ENCODE data around the gene AQP12A.
"Not testable (repeated sequence)": the region's sequence is repeated elsewhere in the genome, so short reads cannot be mapped to it uniquely, and the experiment has no call there.

The AQP12A gene

GRCh38 chr2:240662681-240663080, 29.0 kb upstream of the AQP12A start:
- no peak for DNase-seq

GRCh38 chr2:240663546-240664190, 28.0 kb upstream of the AQP12A start:
- no peak for DNase-seq

- DNase-seq, result no peak
Measured at GRCh38 chr2:240664622-240665021, 27.0 kb upstream of the AQP12A start.

- no peak for DNase-seq
Measured at GRCh38 chr2:240670402-240670801, 21.3 kb upstream of the AQP12A start.

GRCh38 chr2:240670950-240671349, 20.7 kb upstream of the AQP12A start:
- DNase-seq, result no peak

GRCh38 chr2:240672076-240672700, 19.5 kb upstream of the AQP12A start:
- no peak for DNase-seq

GRCh38 chr2:240672701-240673190, 18.9 kb upstream of the AQP12A start:
- no peak for DNase-seq

GRCh38 chr2:240674461-240675184, 17.0 kb upstream of the AQP12A start:
- not testable (repeated sequence) for DNase-seq

- DNase-seq, result not testable (repeated sequence)
Measured at GRCh38 chr2:240675345-240675744, 16.3 kb upstream of the AQP12A start.

GRCh38 chr2:240678043-240678442, 13.6 kb upstream of the AQP12A start:
- DNase-seq, result not testable (repeated sequence)

GRCh38 chr2:240678909-240679308, 12.8 kb upstream of the AQP12A start:
- DNase-seq, result not testable (repeated sequence)

- DNase-seq, result not testable (repeated sequence)
Measured at GRCh38 chr2:240680185-240680584, 11.5 kb upstream of the AQP12A start.

GRCh38 chr2:240682431-240683224, 9.0 kb upstream of the AQP12A start, which contains the start of gene AQP12B:
Gene AQP12B, minus strand, starts transcription at chr2:240682885. Its CDS starts 48 bp downstream, at chr2:240682837.
- DNase-seq, result not testable (repeated sequence)

GRCh38 chr2:240683329-240683979, 8.2 kb upstream of the AQP12A start:
- not testable (repeated sequence) for DNase-seq

GRCh38 chr2:240683980-240684728, 7.5 kb upstream of the AQP12A start:
- DNase-seq, result not testable (repeated sequence)

GRCh38 chr2:240685771-240686371, 5.8 kb upstream of the AQP12A start:
- no peak for DNase-seq

- no peak for DNase-seq
Measured at GRCh38 chr2:240686460-240686859, 5.2 kb upstream of the AQP12A start.

GRCh38 chr2:240687045-240687740, 4.5 kb upstream of the AQP12A start:
- no peak for DNase-seq

- DNase-seq, result no peak
Measured at GRCh38 chr2:240687741-240688552, 3.7 kb upstream of the AQP12A start.

GRCh38 chr2:240688553-240688919, 3.1 kb upstream of the AQP12A start:
- DNase-seq, result no peak

Data from femur (tissue), 1 donor.